GM19324 (cell line): Measurements from ENCODE around the gene FUCA2.
"Not testable (repeated sequence)": the region's sequence is repeated elsewhere in the genome, so short reads cannot be mapped to it uniquely, and the experiment has no call there.

ENCODE experiments used
- ATAC-seq: cut with Tn5 transposase; IDR thresholded peaks from one replicate; pipeline ENCODE4 v1.9.1; 2021; ENCODE audit warnings: mild to moderate bottlenecking, moderate library complexity; ENCODE audit not compliant: unreplicated experiment, low FRiP score

The FUCA2 gene

GRCh38 chr6:143536866-143537691 lies 25.6 kb upstream of the FUCA2 start:
- ATAC-seq = peak; percentile 65

- ATAC-seq = peak; percentile 81
Measured at GRCh38 chr6:143536461-143536865, 24.9 kb upstream of the FUCA2 start.

- ATAC-seq = no peak
Measured at GRCh38 chr6:143535189-143535614, 23.7 kb upstream of the FUCA2 start.

DNA sequence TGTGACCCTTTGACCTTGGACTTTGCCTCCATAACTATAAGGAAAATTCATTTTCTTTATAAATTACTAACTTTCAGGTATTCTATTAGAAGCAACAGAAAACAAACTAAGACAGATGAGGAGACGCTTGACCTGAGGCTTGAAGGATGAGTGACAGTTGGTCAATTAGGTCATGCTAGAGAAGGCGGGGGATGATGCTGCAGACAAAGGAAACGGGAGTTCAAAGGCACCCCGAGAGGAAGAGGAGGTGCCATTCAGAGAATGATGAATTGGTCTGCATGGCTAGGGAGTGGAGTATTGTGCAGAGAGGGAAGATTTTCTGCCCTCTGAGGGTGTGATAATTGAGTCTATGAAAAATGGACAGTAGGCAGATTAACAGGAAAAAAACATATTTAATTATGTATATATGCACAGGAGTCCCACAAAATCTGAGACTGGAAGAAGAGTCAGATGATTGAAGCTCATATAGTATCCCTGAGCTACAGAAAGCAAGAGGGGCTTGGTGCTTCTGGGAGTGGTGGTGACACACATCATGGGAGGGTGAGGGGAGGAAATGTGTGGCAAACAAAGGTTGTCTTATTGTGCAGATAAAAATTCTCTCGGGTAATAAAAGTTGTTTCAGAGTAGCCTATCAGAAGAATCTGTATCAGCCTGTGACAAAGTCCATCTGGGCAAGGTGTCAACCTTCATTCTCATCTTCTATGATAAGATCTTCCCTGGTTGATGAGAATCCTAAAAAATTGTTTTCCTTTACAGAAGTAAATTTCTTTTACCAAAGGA lies 20.4 kb upstream of the FUCA2 start:
- no peak for ATAC-seq

DNA sequence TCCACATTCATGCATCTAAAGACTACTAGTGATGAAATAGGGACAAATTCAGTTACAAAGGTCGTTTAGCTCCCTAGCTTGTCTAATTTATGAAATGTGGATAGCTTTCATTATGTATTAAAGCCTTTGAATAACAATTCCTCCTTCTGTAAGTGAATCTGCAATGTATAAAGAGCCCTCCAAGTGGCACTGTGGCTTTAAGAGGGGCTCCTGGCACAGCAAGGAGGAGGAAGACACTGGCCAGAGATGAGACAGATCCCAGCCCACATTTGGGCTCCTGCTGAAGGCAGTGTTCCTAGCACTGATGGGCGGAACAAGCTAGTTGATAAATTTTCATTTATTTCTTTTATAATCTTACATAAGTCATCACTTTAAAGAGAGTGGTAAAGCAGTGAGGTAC lies 17.6 kb upstream of the FUCA2 start:
- no peak for ATAC-seq

- ATAC-seq = peak; percentile 59
Measured at GRCh38 chr6:143528164-143528811, 16.8 kb upstream of the FUCA2 start.

DNA sequence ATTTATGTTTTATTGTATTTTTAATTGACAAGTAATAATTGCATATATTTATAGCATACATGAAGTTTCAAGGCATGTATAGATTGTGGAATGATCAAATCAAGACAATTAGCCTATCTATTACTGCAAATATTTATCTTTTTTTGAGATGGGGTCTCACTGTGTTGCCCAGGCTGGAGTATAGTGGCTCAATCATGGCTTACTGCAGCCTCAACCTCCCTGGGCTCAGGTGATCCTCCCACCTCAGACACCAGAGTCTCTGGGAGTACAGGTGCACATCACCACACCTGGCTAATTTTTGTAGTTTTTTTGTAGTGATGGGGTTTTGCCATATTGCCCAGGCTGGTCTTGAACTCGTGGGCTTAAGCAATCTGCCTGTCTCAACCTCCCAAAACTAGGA lies 16.2 kb upstream of the FUCA2 start:
- ATAC-seq = no peak

- ATAC-seq = no peak
Measured at GRCh38 chr6:143525356-143525755, 13.8 kb upstream of the FUCA2 start.

DNA sequence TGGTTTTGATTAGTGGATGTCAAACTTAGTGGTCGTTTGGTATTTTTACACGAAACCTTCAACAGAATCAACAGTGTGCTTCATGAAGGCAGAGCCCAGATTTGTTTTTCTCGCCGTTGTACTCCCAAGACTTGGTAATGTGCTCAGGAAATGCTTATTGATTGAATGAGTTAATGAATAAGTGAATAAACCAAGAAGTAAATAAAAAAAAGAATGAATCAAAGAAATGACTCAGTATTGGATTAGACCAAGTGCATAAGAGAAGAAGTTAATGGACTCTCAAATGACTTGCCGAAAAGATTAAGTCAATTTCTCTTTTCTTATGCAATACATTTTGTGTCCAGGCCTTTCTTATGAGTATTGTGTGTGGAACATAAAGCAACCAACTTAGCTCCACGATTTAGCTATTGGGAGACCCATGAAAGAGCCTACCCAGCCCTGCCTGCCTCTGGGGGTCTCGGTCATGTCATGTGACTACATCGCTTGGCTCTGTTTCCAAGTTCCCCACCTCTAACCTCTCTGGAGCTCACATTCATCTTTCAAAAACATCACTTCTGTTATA lies 10.6 kb upstream of the FUCA2 start:
- no peak for ATAC-seq

GRCh38 chr6:143517447-143517773 lies 5.9 kb upstream of the FUCA2 start:
- no peak for ATAC-seq

DNA sequence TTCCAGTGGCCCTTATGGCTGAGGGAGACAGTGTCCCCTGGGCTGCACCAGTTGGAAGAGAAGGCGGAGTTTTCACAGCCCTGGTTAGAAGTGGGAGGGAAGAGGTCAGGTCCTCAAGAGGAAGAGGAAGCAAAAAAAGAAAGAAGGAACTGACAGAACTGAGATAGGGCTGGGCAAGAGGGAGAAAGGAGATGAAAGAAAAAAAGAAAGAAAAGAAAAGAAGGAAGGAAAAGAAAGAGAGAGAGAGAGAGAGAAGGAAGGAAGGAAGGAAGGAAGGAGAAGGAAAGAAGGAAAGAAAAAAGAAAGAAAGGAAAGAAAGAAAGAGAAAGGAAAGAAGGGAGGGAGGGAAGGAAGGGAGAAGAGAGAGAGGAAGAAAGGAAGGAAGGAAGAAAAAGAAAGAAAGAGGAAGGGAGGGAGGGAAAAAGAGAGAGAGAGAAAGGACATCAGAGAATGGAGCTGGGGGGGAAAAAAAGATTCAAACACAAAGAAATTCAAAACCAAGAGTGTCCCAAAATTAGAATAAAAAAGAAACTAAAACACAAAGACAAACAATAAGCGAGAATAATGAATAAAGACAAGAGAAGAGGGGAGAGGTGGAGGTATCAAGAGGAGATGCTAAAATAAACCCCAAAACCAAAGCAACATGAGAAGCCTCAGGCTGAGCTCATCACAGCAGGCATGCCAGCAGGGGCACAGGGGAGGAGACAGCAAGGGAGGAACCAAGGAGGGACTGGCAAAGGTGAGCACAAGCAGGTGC lies 5.3 kb upstream of the FUCA2 start:
- no peak for ATAC-seq

DNA sequence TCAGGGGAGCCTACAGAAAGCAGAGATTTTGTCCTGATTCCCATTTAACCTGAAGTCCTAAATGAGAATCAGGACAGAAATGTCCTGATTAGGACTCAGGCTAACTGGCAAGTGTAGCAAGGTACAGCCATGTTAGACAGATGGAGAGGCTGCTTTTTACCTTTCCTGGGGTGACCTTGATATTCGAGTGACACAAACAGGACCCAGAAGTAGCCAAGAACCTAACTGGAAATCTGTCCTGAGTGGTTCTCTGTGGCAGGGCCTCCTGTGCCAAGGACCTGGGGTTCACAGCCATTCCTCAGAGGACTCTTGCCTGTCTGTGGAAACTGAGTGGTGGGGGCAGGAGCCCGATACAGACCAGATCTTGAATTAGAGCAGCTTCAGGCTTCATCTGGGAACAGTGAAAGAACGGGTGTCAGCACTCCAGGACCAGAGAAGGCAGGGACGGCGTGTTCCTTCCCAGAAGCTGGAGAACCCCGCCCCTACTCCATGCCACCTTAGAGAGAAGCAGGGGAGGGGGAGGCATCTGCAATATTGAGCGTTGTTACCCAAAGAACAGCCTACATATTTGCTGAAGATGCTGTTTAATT lies 4.3 kb upstream of the FUCA2 start:
- ATAC-seq = no peak

DNA sequence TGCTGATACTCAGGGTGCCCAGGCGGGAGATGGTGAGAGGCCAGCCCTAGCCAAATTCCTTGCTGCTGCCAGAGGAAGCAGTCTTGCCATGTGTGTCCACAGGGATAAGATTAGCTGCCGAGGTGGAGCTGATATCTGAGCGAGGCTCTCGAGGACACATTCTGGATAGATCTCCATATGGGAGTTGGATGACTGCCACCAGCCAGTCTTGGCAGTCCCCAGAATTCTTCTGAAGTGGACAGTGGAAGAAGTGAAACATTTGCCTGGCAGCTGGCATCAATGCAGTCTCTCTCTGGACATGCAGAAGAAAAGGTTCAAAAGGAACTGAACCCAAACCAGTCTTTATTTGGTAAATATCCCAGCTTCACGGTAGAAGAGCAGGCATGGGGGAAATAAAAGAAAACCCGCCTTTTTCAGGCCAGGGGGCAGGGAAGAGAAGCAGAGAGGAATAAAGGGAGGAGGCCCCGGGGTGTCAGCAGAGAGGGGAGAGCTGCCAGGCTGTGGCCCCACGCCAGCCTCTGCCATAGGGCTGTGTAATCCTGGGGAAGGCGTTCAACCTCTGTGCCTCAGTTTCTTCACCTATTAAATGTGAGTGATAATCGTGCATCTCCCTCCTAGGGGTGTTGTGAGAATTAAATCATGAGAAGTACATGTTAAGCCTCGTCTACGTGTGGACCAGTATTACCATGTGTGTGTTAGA lies 3.7 kb upstream of the FUCA2 start:
- no peak for ATAC-seq

DNA sequence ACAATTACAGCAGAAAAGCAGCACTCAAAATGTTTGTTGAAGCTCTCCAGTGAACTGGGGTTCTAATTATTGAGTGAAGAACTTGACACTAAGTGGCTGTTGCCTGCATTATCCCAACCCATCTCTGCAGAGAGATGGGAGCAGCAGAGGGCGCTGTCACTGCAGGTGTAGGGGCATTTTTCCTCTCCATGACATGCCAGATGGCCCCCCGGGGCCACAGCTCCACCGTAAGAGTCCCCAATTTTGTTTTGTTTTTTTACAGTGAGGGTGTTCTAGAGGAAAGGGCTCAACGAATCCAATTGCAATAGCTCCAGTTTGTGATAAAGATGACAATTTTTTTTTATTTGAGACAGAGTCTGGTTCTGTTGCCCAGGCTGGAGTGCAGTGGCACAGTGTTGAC lies 1.9 kb upstream of the FUCA2 start:
- no peak for ATAC-seq

DNA sequence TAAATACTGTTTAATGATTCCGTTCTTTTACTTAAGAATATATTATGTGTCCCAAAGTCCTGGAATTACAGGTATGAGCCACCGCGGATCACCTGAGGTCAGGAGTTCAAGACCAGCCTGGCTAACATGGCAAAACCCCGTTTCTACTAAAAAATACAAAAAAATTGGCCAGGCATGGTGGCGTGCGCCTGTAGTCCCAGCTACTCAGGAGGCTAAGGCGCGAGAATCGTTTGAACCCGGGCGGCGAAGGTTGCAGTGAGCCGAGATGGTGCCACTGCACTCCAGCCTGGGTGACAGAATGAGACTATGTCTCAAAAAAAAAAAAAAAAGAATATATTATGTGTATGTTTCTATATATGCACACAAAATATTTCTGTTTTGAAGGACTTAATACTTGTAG lies 1.2 kb downstream of the FUCA2 start:
- not testable (repeated sequence) for ATAC-seq

DNA sequence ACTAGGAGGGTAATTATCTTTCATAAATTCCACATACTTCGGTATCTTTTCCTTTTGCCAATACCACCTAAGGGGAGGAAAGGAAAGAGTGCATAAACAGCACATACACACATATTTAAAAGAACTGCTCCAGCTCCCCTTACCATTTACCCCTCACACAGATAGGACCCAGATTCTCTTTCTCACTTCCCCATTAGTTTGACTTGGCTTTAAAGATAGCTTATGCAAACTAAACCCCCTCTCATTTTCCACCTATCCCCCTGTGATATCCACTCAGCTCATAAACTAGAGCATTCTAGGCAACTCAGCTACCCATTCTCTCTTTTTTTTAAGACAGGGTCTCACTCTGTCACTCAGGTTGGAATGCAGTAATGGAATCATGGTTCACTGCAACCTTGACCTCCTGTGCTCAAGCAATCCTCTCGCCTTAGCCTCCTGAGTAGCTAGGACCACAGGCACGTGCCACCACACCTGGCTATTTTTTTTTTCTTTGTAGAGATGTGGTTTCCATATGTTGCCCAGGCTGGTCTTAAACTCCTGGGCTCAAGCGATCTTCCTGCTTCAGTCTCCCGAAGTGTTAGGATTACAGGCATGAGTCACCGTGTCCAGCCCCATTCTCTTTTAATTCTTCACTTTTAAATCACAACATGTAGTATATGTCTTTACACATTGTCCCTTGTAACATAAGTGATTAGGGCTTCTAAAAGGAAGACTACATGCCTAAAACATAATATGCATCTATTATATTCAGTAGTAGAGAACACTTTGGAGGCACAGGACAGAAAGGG lies 4.0 kb downstream of the FUCA2 start:
- peak; percentile 47 for ATAC-seq

GRCh38 chr6:143506620-143507019 lies 4.9 kb downstream of the FUCA2 start:
- no peak for ATAC-seq

DNA sequence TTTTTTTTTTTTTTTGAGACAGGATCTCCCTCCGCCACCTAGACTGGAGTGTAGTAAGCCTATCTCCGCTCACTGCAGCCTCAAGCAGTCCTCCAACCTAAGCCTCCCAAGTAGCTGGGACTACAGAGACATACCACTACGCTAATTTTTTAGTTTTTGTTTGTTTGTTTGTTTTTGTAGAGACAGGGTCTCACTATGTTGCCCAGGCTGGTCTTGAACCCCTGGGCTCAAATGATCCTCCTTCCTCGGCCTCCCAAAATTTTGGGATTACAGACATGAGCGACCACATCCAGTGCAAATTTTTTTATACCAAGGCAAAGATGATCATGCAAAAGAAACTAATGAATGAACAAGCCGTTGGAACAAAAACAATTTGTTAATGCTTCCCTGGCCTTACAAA lies 5.3 kb downstream of the FUCA2 start:
- ATAC-seq = no peak

GRCh38 chr6:143505537-143505936 lies 6.0 kb downstream of the FUCA2 start:
- ATAC-seq = no peak
